Stimulated activated CD8-positive, alpha-beta memory T cell treated with anti-CD3 and anti-CD28 coated beads, Interleukin-7, amount 100 ng/mL, for 48 hours (primary cell): ENCODE measurements around the gene GOSR2.
"Not testable (repeated sequence)": the region's sequence is repeated elsewhere in the genome, so short reads cannot be mapped to it uniquely, and the experiment has no call there.

Experiments
- DNase-seq, 2 donors: peaks; one replicate each; pipeline ENCODE4 v3.0.0-alpha.2; 2020; ENCODE audit warnings: low read depth in 1 of 2; ENCODE audit errors: extremely low read depth in 1 of 2

GOSR2 gene

GRCh38 chr17:46928467-46929261 is 5.7 kb downstream of the GOSR2 start:
- no peak for DNase-seq

- DNase-seq: no peak
Measured at GRCh38 chr17:46929413-46929812, 6.5 kb downstream of the GOSR2 start.

DNA sequence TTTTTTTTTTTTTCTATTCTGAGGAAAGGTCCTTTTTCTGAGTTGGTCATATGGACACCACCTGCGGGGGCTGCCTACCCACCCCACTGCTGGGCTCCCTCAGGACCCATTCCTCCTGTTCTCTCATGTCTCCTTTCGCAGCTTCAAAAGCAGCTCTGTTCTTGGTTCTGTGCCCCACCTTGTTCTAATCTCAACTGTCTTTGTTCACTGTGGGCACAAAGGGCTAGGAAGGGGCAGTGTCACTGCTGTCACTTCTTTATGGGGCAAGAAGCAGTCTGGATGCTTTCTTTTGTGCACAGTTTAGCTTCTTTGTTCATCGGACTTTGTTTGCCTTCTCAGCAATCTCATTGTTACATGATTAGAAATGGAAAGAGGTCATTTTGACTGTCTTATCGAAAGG is 7.1 kb downstream of the GOSR2 start:
- DNase-seq: no peak

GRCh38 chr17:46931596-46931995 is 8.6 kb downstream of the GOSR2 start:
- no peak for DNase-seq

DNA sequence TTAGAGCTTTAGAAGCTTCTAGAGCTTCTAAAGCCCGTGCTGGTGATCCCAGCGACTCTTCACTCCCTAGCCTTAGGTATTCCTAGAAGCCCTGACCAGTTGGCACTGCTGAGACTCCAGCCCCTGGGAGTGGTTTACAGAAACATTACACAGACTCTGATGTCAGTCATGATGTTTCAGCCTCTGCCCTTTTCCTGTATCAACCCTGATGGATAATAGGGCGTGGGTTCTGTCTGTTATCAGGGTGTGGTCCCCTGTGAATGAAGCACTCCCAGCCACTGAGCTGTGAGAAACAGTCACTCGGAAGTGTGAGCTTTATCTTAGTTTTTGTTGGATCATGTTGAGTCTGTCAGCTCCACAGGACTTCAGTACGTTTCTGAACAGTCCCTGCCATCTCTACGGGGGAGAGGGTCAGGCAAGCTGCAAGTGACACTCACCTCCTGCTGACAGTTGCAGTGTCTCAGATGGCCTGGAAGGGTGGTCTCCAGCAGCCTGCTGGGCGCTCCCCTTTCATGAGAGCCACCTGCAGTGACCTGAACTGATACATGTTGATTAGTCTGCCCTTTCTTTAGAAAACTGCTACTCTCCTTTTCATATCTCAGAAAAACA is 12.8 kb downstream of the GOSR2 start:
- DNase-seq: no peak

- DNase-seq: peak; percentile 29 to 53
Measured at GRCh38 chr17:46940692-46941404, 17.9 kb downstream of the GOSR2 start.

GRCh38 chr17:46942441-46943217 is 19.7 kb downstream of the GOSR2 start:
- no peak for DNase-seq

DNA sequence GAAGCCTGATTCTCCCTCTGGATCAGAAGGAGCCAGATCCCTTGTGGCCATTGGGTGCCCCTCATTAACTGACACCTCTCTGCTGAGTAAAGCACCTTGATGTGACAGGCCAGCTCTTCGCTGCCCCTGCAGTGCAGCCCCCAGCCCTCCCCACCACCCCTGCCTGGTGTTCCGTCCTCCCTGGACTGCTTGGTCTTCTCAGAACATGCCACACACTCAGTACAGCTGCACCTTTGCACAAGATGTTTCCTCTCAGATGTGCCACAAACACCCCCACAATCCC is 20.2 kb downstream of the GOSR2 start:
- no peak for DNase-seq

DNA sequence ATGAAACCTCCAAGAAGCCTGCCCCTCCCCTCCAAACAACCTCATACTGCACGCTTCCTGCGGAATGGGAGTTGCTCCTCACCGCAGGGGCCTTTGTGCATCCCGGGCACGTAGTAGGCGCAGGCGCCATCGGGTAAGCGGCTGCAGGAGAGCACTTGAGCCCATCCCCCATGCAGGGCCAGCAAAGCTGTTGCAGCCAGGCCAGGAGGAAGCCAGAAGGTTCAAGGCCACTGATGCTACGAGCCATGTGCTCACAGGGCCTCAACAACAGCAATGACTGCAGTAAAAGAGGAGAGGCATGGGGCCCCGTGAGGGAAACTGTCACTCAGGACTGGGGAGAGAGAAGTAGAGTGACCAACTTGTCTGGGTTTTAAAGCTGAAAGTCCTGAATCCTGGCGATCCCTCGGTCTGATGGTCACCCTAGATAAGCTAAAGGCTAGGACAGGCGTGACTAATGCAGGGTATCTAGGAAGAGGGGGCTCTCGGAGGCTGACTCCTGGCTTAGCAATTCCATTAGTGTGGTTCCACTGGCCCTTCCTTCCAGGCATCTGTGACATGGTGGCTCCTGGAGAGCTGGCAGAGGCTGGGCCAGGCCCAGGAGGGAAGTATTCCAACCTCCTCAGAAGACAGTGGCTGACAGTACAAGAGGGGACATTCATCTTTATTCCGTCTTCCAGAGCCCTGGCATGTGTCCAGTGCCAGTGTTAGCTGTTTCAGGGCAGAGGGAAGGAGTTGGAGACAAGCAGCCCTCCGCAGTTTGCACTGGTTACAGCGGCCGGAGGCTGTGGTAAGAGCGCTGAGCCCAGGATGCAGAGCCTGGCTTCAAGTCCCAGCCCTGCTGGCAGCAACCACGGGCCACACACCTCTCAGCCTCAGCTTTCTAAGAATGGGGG is 20.8 kb downstream of the GOSR2 start:
- DNase-seq: no peak

DNA sequence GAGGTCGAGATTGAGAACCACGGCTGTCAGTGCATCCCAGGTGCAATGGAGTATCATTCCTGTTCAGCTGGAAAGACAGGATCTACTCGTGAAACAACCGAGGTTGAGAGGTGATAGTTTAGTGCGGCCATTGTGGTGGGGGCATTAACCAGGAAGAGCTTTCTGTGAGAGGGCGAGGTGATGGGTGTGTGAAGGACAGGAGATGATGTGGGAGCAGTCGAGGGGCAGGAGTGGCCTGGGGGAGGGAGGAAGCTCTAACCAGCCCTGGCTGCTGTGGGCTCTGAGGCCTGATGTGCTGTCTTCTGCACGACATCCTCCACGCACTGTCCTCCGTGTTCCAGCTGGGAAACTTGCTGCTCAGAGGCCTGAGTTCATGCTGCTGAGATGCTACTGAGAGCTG is 22.0 kb downstream of the GOSR2 start:
- DNase-seq: no peak

DNA sequence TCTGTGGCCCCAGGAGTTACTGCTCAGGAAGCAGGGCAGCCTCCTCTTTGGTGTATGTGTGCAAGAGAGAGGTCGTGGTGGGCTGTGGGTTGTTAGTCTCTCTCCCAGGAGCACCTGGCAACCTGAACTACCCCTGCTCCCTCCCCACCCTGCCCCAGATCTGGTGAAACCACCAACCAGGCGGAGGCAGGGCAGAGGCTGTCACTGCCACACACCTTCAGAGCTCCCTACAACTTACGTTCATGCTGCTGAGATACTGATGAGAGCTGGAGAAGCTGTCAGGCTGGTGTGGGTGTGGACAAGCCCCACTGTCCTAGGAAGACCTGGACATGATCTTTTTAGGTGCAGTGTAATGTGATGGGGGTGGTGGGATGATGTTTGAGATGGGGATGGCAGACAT is 24.3 kb downstream of the GOSR2 start:
- no peak for DNase-seq

- no peak for DNase-seq
Measured at GRCh38 chr17:46948544-46948943, 25.6 kb downstream of the GOSR2 start.

DNA sequence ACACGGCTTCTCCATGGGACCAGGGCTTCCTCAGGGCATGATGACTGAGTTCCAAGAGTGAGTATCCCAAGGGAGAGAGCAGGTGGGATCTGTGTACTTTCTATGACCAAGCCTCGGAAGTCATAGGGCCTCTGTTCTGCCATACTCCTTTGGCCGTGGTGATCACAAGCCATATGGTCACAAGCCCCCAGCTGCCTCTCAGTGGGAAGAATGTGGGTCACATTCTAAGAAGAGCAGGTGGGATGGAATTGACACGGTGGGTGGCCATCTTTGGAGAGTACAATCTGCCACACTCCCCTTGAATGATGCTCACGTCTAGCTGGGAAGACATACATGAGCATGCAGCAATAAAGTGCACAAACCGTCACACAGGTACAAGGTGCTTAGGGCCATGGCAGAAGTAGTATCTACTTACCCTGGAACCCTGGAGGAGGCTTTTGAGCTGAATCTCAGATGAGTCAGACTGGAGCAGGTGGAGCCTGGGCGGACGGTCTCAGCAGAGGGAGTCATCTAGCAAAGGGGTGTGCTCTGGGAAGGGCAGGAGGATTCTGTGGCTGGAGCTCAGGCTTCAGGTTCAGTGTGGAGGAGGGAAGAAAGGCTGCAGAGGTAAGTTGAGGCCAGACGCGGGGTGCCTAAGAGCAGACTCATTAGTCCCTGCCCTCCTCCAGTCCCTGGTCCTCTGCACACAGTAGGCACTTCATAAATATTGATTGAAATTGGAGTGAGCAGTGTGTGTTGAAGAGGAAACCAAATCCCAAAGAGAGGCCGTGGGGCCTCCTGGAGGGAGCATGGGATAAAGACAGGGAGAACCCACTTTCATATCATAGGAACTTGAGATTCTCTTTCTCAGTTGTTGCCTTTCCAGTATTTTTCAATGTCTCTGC is 26.6 kb downstream of the GOSR2 start:
- DNase-seq: no peak

DNA sequence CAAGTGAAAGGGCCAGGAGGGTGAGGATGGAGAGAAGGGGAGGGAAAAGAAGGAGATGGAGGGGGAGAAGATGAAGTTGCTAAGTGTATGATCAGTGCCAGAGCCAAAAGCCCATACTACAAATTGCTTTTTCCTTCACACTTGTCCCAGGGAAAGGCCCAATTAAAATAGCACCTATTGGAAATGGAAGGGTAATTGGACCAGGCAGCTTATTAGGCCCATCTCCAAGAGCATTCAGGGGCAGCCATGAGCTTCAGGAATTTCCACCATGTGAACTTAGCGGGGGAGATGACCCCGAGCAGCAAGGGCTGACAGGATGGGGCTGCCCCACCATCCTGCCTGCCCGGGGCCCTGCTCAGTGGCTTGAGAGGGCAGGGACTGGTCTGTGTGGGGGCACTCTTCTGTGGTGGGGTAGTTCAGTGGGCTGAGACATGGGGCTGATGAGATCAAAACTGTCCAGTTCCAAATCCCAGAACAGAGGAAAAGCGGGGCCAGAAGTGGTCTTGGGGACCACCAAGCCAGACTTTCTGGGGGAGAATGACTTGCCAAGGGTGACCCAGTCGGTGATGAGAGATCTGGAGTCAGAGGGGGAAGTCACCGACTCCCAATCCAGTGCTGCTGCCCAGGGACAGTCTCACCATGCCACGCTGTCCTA is 27.5 kb downstream of the GOSR2 start:
- no peak for DNase-seq

DNA sequence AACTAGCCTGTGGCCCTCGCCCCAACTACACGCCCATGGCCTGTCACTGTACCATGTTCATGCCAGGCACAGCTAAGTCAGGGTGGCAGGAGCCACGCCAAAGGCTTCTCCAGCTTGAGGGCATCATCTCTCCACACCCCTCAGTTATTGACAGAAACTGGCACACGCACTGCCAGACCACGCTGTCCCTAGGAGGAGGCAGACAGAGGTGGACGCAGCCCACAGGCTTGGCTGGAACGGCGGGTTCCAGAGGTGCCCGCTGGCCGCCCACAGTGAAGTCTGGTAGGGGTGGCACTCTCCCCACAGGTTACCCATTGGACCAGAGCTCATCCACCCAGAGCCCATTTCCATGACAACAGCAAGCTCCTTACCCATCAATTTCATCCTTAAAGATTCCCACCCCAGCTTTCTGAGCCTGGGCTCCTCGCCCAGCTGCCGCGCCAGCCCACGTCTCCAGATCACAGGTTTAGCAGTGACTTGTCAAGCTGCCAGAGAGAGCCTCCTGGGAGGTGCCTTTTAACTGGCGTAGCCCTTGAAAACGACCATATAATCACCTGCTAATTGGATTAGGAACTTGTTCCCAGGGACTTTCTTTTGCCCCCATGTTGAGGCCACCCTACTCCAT is 28.1 kb downstream of the GOSR2 start:
- DNase-seq: no peak

- no peak for DNase-seq
Measured at GRCh38 chr17:46951706-46952105, 28.7 kb downstream of the GOSR2 start.

- no peak for DNase-seq
Measured at GRCh38 chr17:46952115-46952514, 29.2 kb downstream of the GOSR2 start.

GRCh38 chr17:46953191-46953590 is 30.2 kb downstream of the GOSR2 start:
- DNase-seq: not testable (repeated sequence)
